ENCODE measurements around the gene GPX4. TPM values are rescaled to one million over a fixed set of nuclear protein-coding genes. Genes with fewer than 3 reads are reported as not detected.

GPX4 gene
- total and polyA plus RNA-seq, 2 donors (not counting 3 experiments of a cell fraction or from before 2014, with no cell fraction given): 469 to 1,136 TPM

DNA sequence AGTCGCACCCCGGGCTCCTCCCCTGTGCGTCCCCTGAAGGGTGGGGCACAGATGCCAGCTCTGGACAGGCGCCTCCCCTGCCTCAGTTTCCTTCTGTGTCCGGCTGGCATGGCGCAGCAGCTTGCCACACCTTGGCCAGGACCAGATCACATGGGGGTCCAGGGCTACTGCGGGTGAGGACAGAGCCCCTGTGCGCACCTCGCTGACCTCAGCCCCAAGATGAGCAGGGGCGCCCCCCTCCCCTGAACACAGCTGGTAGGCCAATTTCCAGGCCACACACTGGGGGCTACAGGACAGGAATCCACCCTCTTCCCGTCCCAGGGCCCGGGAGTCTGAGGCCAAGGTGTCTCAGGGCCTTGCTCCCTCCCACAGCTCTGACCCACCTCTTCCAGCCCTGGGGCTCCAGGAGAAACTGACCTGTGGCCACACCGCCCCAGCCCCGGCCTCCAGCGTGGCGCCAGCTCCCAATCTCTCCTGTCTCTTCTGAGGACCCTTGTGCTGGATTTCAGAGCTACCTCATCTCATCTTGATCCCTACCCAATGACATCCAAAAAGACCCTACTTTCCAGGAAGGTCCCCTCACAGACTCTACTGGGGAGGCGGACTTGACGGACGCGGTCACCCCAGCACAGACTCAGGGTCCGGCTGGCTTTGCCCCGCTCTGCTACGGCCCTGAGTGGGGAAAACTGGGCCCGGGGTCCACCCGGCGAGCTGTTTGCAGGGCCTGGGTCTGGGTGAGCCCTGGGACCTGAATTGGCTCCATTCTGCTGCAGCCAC lies 42.0 kb downstream of the GPX4 start:
- H3K27ac ChIP-seq (ENCODE audit: insufficient read depth, low read depth, low read length): no peak overlapping the region
- no TSS peak for BruUV-seq (replicated peaks)
- H3K4me1 ChIP-seq (ENCODE audit: control insufficient read depth, extremely low read depth, insufficient read depth, low read length): no peaks in the 10 kb centered on the region
- H3K27me3 ChIP-seq (ENCODE audit: control insufficient read depth in 2 of 2, insufficient read depth in 2 of 2, low read length in 2 of 2): no peaks in the 10 kb centered on the region
- DNase-seq (ENCODE audit: low read depth, low spot score): no peak
- H3K79me2 ChIP-seq (ENCODE audit: control insufficient read depth, insufficient read depth, low read length): no peaks in the 10 kb centered on the region
- H2AFZ ChIP-seq (ENCODE audit: low read depth, low read length): no peak overlapping the region
- TF ChIP-seq GATA2 (IDR thresholded peaks at IDR 0.05; ENCODE audit: insufficient read depth, insufficient read length, low read depth, low read length): no peak
- TF ChIP-seq MAX (IDR thresholded peaks at IDR 0.05; ENCODE audit: insufficient read depth, insufficient read length): no peak
- no peak for TF ChIP-seq JUN (IDR thresholded peaks at IDR 0.05; ENCODE audit: borderline replicate concordance, insufficient read depth, insufficient read length, low read depth)
- no peak for TF ChIP-seq MYC (IDR thresholded peaks at IDR 0.05; ENCODE audit: low read depth, low read length)
- no peak for TF ChIP-seq EZH2 (IDR thresholded peaks at IDR 0.05; ENCODE audit: borderline replicate concordance, low read depth, low read length, severe bottlenecking)
- no peak for TF ChIP-seq POLR2A (IDR thresholded peaks at IDR 0.05; ENCODE audit: low read depth, low read length)
- TF ChIP-seq POLR2AphosphoS5 (IDR thresholded peaks at IDR 0.05; ENCODE audit: insufficient read depth, low read depth, low read length): no peak
- TF ChIP-seq FOS (IDR thresholded peaks at IDR 0.05; ENCODE audit: borderline replicate concordance, insufficient read depth, low read length): no peak
- no peak for TF ChIP-seq CTCF (IDR thresholded peaks at IDR 0.05; ENCODE audit: extremely low read depth in 1 of 2, insufficient read depth in 1 of 2, low read depth in 1 of 2, low read length in 2 of 2)
- intact Hi-C loops (cut with micrococcal nuclease): no loop called here
- H3K9me3 ChIP-seq (replicated peaks; ENCODE audit: control insufficient read depth, insufficient read depth, low read length): no peaks in the 10 kb centered on the region
- no peaks in the 10 kb centered on the region for H3K9me1 ChIP-seq (replicated peaks; ENCODE audit: control insufficient read depth, extremely low read depth, insufficient read depth, low read length)
- no peak overlapping the region for H3K4me2 ChIP-seq (ENCODE audit: insufficient read depth, low read length)
- H3K9ac ChIP-seq (replicated peaks; ENCODE audit: extremely low read depth, insufficient read depth, low read length): no peak overlapping the region
- no peak overlapping the region for H3K4me3 ChIP-seq (replicated peaks in 1 of 3; ENCODE audit: insufficient read depth in 1 of 3, low read depth in 1 of 3, low read length in 3 of 3)
- no peaks in the 10 kb centered on the region for H4K20me1 ChIP-seq (replicated peaks; ENCODE audit: control insufficient read depth, extremely low read depth, insufficient read depth, low read length)
- H3K36me3 ChIP-seq (ENCODE audit: control insufficient read depth in 2 of 2, extremely low read depth in 1 of 2, insufficient read depth in 2 of 2, low read length in 2 of 2): peaks cover 3 to 22% of the 10 kb centered on the region in 2 experiments
- FAIRE-seq: no peak
- ChIA-PET POLR2A (no interaction called here), CTCF (interaction anchor here (0.6 to 2.3 kb wide), 2 partner anchors 10 to 32 kb away, joined by 3 to 6 read pairs; no protein-coding TSS in a partner anchor)
- dilution Hi-C loops (cut with MboI; ENCODE audit: extremely low pct_ligation_motif_present, low sequenced_read_pairs): no loop called here

All from endothelial cell of umbilical vein (primary cell).